ENCODE measurements around the gene PRRG4.
A peak's percentile ranks its signal among the peaks of the same experiment; 100 is the strongest.
"Not testable (repeated sequence)": the region's sequence is repeated elsewhere in the genome, so short reads cannot be mapped to it uniquely, and the experiment has no call there.

The PRRG4 gene

DNA sequence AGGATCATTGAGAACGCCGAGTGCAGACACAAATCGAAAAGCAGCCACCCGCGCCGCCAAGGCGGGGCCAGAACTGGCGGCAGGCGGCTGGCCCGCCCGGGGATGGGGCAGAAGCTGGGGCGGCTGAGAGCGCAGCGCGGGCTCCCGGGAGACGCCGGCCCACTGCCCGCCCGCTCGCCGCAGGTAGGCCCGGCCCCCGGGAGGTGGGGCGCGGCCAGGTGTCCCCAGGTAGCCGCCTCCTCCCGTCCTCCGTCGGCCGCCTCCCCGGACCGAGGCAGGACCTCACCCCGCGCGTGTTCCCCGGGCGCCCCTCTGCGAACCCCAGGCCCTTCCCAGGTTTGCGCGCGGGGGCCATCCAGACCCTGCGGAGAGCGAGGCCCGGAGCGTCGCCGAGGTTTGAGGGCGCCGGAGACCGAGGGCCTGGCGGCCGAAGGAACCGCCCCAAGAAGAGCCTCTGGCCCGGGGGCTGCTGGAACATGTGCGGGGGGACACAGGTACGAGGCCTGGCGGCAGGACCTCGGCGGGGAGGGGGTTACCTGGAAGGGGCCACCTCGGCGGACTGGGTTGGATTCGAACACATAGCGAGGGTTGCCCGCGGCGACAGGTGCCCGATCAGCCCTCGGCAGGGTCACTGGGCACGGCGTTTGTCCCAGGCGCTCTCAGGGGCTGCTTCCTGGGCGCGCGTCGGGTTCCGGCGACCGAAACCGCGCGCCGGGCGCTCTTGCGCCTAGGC is at the start of gene PRRG4:
Gene PRRG4 (plus strand): TSS at position 248 of the 733 bp plus-strand sequence. CDS start 603 bp downstream, outside the sequence.
- peak; percentile 86 for ATAC-seq
- peak; percentile 63 for DNase-seq

GRCh38 chr11:32780839-32781238 is 48.9 kb upstream of the PRRG4 start:
- DNase-seq, ATAC-seq: not testable (repeated sequence)

DNA sequence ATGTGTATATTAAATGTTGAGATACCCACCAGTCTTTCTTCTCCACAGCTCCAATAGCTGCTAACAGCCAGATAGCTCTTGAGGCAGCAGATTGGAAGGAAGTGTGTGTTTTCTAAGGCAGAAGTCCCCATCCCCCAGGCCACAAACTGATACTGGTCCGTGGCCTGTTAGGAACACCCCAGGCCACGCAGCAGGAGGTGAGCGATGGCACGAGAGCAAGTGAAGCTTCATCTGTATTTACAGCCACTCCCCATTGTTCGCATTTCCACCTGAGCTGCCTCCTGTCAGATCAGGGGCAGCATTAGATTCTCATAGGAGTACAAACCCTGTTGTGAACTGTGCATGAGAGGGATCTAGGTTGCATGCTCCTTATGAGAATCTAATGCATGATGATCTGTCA is 48.0 kb upstream of the PRRG4 start:
- ATAC-seq, result no peak

GRCh38 chr11:32785262-32785661 is 44.5 kb upstream of the PRRG4 start:
- ATAC-seq, result no peak
- DNase-seq, result no peak

More for the DNA sequence above, 48.0 kb upstream of the PRRG4 start:
- no peak for DNase-seq

DNA sequence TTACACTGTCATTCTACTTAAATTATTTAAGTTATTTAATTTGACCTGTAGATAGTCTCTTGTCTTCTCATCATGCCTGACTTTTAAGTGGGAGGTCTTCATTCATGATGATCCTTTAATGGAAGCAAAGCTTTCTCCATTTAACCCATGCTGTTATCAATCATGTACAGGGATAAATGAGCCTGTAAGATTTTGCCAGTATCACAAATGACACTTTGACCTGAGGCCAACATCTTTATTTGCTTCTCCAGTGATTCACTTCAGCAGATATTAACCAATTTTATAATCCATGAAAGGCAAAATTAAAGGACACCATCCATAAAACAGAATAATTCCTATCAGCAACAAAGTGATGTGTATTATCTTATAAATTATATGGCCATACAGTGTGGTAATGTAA is 42.9 kb upstream of the PRRG4 start:
- DNase-seq (no peak), ATAC-seq (no peak)

DNA sequence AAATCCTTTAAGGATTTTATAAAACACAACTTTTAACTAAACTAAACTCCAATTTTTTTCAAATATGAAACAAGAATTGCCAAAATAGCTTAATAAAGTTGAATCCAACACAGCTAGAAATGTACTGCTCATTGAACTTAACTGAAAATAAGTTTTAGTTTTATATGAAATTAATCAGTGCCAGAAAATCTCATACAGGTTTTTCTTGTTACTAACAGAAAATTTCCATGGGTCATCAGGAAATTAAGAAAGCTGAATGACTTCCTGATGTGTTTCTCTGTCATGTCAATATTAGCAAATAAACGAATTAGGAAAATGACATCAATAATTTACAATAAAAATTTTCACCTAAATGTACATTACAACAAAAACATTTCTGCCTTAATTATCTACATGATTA is 38.8 kb upstream of the PRRG4 start:
- no peak for ATAC-seq
- DNase-seq, result no peak

GRCh38 chr11:32792111-32792947 is 37.4 kb upstream of the PRRG4 start:
- DNase-seq (no peak), ATAC-seq (no peak)

DNA sequence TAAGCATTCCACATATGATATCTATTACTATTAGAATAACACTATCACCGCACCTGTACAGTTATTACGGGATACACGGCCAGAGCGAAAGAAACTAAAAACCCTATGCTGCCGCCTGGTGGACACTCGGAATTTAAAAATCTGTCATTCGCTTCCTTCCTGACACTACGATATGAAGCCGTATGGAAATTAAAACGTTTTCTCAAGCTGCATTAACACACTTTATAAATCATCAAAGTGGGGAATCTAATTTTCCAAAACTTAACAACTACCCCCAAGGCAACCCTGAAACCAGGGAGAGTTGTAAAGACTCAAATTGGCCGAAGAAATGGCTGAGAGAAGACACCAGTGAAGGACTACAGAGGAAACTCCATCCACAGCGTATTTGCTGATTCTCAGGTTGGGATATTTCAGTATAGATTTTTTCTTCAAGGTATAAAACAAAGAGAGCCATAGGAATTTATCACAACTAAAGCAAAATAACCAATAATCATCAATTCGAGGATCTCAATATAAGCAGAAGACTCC is 36.7 kb upstream of the PRRG4 start:
- ATAC-seq, result peak; percentile 61
- peak; percentile 76 for DNase-seq

DNA sequence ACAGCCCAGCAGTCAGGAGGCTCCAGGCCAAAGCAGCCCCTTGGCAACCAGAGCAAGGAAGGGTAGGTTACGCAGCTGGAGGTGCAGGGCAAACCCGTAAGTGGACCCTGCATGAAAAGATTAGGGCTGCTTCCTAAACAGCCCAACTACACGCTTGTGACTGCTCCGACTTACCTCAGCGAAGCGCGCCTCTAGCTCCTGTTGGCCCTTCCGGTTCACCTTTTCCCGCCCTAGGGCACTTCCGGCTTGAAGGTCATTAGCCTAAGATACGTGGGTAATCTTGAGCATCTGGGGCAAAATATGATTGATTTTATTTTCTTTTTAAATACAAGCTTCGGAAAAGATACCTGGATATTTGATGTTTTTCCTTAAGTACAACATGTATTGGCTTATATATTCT is 35.3 kb upstream of the PRRG4 start, which contains the start of gene CCDC73:
Gene CCDC73 (minus strand): TSS at position 224 of the 400 bp plus-strand sequence. CDS start 34,419 bp downstream, outside the sequence.
- no peak for ATAC-seq
- no peak for DNase-seq

GRCh38 chr11:32796425-32796824 is 33.3 kb upstream of the PRRG4 start:
- ATAC-seq, result no peak
- no peak for DNase-seq

- ATAC-seq (peak; percentile 85), DNase-seq (peak; percentile 73)
Measured at GRCh38 chr11:32809313-32809712, 20.4 kb upstream of the PRRG4 start.

GRCh38 chr11:32817181-32817851 is 12.4 kb upstream of the PRRG4 start:
- ATAC-seq (peak; percentile 85), DNase-seq (no peak)

DNA sequence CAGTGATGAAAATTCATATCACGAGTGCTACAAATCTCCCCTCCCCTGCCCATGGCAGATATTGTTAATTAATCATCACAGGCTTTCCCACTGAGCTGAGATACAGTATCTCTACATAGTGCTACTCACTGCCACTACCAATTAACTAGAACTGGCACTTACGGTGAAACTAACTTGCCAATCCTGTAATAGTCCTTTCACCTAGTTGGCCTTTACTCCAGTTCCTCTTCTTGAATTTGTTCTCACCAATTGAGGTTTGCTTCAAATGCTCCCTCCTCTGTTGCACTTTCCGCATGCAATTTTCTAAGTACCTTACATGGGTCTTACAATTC is 11.9 kb upstream of the PRRG4 start:
- DNase-seq (no peak), ATAC-seq (no peak)

DNA sequence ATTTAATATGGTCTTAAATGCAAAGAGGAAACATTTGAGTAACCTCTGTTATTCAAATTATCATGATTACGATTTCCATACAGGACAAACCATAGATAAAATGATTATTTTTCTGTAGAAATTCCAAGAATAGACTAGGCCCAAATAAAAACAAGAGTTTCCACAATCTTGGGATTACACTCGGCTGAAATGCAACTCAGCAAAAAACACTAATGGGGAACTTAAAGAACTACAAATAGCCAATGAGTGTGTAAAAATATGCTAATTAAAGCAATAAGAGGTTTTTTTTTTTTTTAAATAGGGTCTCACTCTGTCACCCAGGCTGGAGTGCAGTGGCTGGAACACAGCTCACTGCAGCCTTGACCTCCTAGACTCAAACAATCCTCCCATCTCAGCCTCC is 10.5 kb upstream of the PRRG4 start:
- no peak for DNase-seq
- ATAC-seq, result no peak

DNA sequence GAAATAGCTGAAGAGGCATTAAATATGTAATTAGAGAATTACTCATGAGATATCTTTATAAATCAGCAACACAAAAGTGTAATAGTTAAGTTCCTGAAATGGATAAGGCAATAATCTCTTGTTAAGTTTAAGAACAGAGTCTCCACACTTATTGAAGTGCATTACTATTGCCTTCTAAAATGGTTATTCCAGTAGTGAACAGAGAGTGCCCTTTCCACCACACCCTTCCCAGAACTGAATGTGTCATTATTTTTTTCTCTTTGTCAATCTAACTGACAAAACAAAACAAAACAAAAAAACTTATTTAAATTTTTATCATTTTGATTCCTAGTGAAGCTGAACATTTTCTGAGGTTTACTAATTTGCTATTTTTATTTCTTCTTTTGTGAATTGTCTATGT is 9.2 kb upstream of the PRRG4 start:
- no peak for ATAC-seq
- DNase-seq, result no peak

DNA sequence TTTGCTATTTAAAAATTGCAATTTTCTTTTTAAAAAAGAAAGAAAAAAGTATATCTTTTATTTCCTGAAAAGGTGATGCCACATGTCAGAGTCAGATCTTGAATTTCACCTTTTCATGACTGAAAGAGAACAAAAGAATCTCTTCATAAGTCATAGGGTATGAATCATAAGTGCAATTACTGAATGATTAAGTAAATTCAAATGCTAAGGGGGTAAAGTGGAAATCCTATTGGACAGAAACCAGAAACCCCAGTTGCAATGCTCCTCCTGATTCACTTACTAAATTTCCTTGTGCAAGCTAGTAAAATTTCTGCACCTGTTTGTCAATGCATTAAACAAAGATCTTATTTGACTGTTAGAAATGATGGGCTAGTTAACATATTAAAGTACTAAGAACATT is 8.2 kb upstream of the PRRG4 start:
- peak; percentile 70 for ATAC-seq
- no peak for DNase-seq

DNA sequence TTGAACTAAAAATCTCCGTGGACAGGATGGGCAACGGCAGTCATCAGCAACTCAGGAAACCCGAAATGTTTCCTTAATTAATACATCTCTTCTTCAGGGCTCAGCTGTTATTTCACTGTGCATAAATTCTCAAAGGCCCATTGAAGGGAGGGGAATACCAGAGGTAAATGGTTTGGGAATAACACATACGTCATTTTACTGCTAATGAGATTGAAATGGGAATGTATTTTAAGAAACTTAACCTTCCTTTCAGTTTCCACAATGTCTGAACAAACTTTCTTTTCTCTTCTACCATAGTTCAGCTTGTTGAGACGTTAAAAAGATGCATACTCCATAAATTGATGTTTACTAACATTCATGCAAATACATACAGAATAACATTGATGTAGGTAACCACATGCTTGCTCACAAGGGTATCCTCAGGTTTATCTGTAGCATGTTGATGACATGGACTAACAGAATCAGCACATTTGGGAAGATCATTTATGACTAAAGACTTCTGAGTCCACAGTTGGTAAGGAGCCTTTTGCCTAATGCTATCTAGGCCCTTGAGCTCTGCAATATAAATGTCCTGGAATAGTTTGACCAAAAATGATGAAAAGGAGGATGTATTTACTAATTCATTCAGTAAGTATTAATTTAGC is 7.7 kb upstream of the PRRG4 start:
- DNase-seq (no peak), ATAC-seq (no peak)

GRCh38 chr11:32823617-32824016 is 6.1 kb upstream of the PRRG4 start:
- not testable (repeated sequence) for ATAC-seq

GRCh38 chr11:32826113-32826512 is 3.6 kb upstream of the PRRG4 start:
- DNase-seq (no peak), ATAC-seq (no peak)

More at GRCh38 chr11:32823617-32824016, 6.1 kb upstream of the PRRG4 start:
- DNase-seq, result not testable (repeated sequence)

DNA sequence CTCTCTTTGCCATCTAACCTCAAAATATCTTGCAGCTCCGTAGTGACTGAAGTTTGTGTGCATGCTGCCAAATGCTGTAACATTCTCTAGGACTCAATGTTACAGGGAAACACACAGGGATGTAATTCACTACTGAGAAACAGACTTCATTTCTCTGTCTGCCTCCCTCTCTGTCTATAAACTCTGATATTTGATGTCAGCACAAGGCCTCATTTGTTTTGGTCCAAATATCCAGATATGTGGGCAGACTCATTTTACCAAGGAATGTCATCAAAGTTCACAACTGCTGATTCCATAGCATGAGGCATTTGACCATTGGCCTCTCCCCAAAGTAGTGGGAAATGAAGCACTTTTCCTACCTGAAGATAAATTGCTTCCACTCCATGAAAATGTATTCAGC is 2.5 kb upstream of the PRRG4 start:
- DNase-seq (no peak), ATAC-seq (no peak)

DNA sequence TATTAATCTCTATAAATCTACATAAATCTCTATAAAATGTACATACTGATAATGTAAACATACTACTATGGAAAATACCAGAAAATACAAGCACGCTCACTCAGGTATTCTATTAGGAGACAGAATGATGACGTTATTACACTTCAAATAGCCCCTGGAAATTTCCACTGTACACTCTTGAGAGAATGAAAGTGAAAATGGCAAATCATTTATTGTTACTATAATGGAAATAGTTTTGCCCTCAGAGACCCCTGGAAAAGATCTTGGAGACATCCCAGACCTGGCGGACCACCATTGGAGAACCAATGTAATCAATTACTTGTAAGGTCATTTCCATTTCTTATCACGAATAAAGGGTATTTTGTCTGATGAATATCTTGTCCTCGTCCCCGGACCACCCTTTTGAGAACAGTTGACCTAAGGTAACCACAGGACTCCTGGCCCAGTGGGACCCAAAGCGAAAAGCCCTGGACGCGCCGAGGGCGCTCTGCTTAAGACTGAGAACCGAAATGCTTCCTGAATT is 509 bp upstream of the PRRG4 start:
- no peak for DNase-seq
- ATAC-seq, result peak; percentile 17

DNA sequence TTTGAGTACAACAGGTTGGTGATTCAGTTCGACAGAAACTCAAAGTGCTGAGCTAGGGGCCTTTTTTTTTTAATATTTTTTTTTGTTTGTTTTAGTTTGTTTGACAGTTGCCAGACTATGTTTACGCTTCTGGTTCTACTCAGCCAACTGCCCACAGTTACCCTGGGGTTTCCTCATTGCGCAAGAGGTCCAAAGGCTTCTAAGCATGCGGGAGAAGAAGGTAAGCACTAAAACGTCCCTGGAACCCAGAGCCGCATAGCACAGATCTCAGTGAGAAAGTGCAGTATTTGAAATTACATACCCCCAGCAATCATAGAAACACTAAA is 649 bp downstream of the PRRG4 start:
- no peak for ATAC-seq
- no peak for DNase-seq
